Hematopoietic multipotent progenitor cell (in vitro differentiated cells): ENCODE data around the gene LRRTM3. TPM values are rescaled to one million over a fixed set of nuclear protein-coding genes. Genes with fewer than 3 reads are reported as not detected.

ENCODE experiments used
- DNase-seq, 3 donors: peaks; one replicate each; pipeline ENCODE4 v3.0.0-alpha.2; 2011 to 2015; ENCODE audit warnings: low read depth in 2 of 3, low spot score in 2 of 3
- total RNA-seq: library from RNA; depleted of rRNA; stranded (reverse); fragments of >200 nt; gene quantifications from one replicate; pipeline ENCODE4 v1.2.3, GENCODE V29; 2012

The LRRTM3 gene
- total RNA-seq, 1 donor, result not detected

DNA sequence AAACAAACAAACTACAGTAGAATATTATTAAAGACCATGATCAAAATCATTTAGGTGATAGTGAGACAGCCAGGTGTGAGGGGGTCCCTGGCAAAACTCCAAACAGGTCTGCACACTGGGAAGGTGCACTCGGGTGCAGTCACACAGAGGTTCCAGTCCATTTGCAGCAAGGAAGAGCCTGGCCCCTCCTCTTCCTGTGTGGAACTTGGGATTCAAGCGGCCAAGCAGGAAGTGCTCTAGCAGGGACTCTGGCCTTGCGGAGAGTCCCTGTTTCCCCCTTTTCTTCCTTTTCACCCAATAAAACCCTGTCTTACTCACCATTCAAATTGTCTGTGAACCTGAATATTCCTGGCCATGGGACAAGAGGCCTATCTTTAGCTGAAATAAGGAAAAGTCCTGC lies 181.8 kb downstream of the LRRTM3 start:
- no peak for DNase-seq

DNA sequence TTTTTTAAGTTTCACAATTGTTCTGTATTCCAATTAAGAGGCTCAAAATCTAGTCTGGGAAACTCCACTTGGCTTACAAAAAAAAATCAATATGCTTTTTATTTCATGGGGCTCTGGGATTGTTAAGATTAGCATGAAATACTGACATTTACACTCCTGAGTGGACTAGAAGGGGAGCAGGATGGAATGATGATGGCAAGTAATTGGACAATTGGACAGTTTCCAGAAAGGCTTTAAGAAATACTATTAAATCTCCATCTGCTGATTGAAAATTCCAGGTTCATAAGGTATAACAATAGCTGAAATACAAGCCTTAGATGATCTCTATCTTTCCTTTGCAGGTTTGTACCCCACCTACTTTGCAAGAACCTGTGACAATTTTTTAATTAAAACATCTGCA lies 184.4 kb downstream of the LRRTM3 start:
- DNase-seq, result no peak

DNA sequence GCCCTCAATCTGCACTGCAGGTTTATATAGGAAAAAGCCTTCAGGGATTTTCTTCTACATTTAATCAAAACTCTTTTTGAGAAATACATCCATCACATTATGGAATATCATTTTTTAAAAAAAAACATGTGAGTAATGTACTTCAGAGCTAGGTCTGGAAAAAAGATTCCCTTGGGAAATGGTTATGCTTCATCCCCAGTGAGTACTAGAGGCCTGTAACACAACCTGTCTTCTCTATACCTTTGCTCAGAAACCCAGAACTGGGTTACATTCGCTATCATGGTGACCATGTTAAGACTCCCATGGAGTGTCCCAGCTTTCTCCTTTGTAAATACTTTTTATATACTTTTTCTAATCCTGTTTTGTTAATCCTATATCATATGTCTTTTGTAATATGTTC lies 186.9 kb downstream of the LRRTM3 start:
- no peak for DNase-seq

DNA sequence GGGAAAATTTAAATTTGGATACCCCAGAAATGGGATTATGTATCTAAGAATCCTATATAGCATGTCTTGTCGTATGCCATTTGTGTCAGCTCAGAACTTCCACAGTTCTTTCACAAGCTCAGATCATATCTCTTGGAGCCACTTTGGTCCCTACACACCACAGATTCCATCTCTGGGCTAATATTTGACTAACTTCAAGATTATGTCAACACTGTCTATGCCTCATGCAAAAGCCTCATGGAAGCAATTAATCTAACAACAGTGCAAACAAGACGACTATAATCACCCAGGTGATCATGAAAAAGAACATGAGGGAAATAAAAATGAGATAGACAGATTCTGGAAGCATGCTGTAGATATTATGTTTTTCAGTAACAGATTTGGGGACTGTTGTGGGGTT lies 189.1 kb downstream of the LRRTM3 start:
- no peak for DNase-seq

DNA sequence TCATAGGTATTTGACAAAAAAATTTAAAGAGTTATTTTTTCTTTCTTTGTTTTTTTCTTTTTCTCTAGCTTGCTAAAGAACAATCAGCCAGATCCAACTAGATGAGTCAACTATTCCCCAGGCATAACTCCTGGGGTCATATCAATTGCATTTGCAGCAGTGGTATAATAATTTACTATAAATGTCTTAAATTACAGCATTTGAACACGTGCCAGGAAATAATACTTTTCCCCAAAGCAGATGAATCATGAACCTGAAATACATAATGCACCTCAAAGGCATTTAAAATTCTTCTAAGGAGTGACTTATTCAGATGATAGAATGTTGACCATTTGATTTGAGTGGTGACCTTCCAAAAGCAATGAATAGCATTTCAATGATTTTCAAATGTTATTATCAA lies 190.1 kb downstream of the LRRTM3 start:
- no peak for DNase-seq

DNA sequence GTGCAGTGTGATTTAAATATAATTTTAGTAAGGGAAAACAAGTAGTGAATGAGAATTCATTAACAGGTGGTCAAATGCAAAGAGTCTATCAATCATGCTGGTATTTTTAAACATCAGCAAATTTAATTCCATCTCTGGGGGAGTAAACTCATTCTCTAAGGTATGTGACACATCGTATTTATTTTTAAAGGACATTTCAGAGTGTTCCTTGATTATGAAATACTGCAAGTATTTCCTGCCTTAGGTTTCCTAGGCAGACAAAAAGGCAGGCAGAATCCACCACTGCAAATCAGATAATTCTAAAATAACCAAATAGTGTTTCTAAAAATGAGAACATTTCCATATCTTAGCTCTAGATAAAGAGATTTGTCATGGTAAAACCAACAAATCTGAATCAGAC lies 193.8 kb downstream of the LRRTM3 start:
- DNase-seq, result no peak

DNA sequence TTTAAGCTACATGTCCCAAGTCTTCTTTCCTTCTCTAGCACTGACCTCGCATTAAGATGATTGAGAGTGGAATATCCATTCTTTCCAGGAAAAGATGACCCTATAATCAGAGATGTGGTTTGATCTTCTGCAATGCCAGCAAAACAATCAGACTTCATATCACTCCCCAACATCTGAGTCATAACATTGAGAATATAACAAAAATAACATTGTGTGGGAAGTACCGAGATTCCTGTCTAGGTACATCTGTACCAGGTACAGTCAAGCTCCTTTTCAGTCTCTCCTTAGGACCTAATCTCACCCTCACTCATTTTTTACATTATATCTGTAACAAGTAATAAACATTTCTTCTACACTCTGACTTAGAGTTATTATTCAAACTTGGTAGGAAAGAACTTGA lies 201.6 kb downstream of the LRRTM3 start:
- DNase-seq, result no peak

DNA sequence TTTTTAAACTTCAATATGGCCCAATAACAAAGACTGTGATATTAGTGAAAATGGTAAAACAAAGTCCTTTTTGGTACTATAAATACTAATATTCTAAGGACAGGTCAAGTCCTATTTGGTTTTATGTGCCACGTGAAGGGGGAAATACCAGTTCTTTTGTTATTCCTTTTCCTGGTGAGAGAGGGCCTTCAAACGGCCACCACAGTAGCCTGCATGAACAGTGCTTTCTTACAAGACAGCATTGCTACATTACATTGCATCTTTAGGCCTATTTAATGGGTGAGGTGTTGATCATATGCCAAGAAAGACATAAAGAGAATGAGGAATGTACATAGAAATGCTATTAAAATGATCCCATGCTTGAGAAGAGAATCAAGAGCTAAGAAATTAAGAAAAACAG lies 214.8 kb downstream of the LRRTM3 start:
- no peak for DNase-seq

DNA sequence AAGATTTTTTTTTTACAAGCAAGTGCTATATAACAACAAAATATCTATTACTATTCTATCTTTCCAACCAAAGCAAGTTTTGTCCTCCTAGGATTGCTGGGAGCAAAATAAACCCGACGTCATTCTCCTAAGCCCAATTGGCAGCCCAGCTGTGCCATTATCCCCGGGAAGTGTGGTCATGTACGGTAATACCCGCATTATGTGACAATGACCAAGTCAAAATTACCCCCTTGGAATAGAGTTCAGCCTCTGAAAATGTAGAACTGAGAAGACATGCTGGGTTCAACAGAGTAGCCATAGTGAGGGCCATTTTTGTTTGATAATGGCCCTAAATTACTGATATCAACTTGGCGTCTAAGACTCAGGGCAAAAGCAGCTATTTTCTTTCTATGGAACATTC lies 215.5 kb downstream of the LRRTM3 start:
- no peak for DNase-seq

DNA sequence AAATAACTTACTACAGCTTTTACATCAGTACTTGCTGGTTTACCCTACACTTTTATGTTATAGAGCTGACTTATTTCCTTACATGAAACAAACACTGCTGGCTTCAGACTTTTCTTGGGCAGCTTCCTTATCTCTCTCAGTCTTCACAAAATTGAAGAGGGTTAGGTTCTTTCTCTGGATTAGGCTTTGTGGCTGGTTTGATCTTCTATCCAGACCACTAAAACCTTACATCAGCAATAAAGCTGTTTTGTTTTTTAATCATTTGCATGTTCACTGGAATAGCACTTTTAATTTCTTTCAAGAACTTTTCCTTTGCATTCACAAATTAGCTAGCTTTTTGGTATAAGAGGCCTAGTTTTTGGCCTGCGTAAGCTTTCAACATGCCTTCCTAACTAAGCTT lies 218.7 kb downstream of the LRRTM3 start:
- no peak for DNase-seq
